Fibroblast of pulmonary artery (primary cell): Measurements from ENCODE around the gene SP140L.
"Not testable (repeated sequence)": the region's sequence is repeated elsewhere in the genome, so short reads cannot be mapped to it uniquely, and the experiment has no call there.

Experiments
- DNase-seq: peaks from one replicate; pipeline ENCODE4 v3.0.0-alpha.2; 2010; ENCODE audit warnings: low read depth
- H3K4me3 ChIP-seq: replicated peaks from 2 replicates; pipeline ENCODE4 v1.5.1; 2011; ENCODE audit warnings: low read depth, mild to moderate bottlenecking, control low read depth, low read length, moderate library complexity
- CTCF ChIP-seq: IDR thresholded peaks from 2 replicates; pipeline ENCODE4 v1.5.1; 2011; ENCODE audit warnings: mild to moderate bottlenecking, control low read depth, low read length, inconsistent platforms; ENCODE audit errors: missing control alignments

SP140L gene

GRCh38 chr2:230384986-230385385 is 58.0 kb downstream of the SP140L start:
- DNase-seq = no peak
- no peak for TF ChIP-seq CTCF
- no peak overlapping the region for H3K4me3 ChIP-seq

GRCh38 chr2:230394301-230394700 is 67.3 kb downstream of the SP140L start:
- no peak for TF ChIP-seq CTCF
- no peak for DNase-seq
- H3K4me3 ChIP-seq = no peak overlapping the region

GRCh38 chr2:230398698-230399097 is 71.7 kb downstream of the SP140L start:
- H3K4me3 ChIP-seq, DNase-seq: not testable (repeated sequence)

- H3K4me3 ChIP-seq = no peak overlapping the region
- no peak for TF ChIP-seq CTCF
- DNase-seq = no peak
These were observed 73.0 kb downstream of the SP140L start for GRCh38 chr2:230400041-230400440.

- no peak overlapping the region for H3K4me3 ChIP-seq
- DNase-seq = no peak
- no peak for TF ChIP-seq CTCF
These were observed 73.5 kb downstream of the SP140L start for GRCh38 chr2:230400454-230400853.

- DNase-seq, H3K4me3 ChIP-seq: not testable (repeated sequence)
These were observed 74.0 kb downstream of the SP140L start for GRCh38 chr2:230401026-230401425.

GRCh38 chr2:230403746-230404145 is 76.8 kb downstream of the SP140L start:
- DNase-seq = no peak
- no peak overlapping the region for H3K4me3 ChIP-seq
- TF ChIP-seq CTCF = no peak

GRCh38 chr2:230405824-230406223 is 78.8 kb downstream of the SP140L start:
- no peak for DNase-seq
- TF ChIP-seq CTCF = no peak
- no peak overlapping the region for H3K4me3 ChIP-seq
